ENCODE results near the gene FUBP3.

- no peak for TF ChIP-seq POLR2A (IDR thresholded peaks at IDR 0.05)
- TF ChIP-seq, protein P1, sequence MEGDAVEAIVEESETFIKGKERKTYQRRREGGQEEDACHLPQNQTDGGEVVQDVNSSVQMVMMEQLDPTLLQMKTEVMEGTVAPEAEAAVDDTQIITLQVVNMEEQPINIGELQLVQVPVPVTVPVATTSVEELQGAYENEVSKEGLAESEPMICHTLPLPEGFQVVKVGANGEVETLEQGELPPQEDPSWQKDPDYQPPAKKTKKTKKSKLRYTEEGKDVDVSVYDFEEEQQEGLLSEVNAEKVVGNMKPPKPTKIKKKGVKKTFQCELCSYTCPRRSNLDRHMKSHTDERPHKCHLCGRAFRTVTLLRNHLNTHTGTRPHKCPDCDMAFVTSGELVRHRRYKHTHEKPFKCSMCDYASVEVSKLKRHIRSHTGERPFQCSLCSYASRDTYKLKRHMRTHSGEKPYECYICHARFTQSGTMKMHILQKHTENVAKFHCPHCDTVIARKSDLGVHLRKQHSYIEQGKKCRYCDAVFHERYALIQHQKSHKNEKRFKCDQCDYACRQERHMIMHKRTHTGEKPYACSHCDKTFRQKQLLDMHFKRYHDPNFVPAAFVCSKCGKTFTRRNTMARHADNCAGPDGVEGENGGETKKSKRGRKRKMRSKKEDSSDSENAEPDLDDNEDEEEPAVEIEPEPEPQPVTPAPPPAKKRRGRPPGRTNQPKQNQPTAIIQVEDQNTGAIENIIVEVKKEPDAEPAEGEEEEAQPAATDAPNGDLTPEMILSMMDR (IDR thresholded peaks at IDR 0.05 in 4 of 5, conservative IDR thresholded peaks at IDR 0.05 in 1 of 5) = no peak
These were observed 35.5 kb upstream of the FUBP3 start for GRCh38 chr9:130543859-130544258.

Measured in gastrocnemius medialis (tissue), 4 donors.